ENCODE data around the gene ARSG. TPM values are rescaled to one million over a fixed set of nuclear protein-coding genes. Genes with fewer than 3 reads are reported as not detected.

Gene ARSG
- polyA plus RNA-seq, 1 donor from 2014 or later = 16.9 TPM

DNA sequence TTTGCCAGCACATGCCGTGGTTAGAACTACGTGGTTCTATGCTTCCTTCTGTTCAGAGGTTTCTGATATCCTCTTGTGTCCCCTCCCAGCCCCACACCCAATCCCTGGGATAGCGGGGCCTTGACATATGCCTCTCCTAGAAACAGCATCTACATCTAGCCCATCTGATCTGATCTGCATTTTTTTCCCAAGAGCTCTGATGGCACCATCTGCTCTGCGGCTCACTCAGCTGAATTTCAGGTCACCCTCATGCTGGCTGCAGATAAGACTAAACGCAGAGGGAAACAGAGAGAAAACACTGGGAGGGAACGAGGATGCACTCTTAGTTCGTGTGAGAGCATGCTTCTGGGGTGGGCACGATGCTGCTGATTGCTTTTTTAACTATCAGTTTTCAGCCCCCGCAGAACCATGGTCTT lies 155.3 kb downstream of the ARSG start:
- Histone ChIP-seq H3K4me2 (ENCODE audit: low read length) (no peak overlapping the region), H3K9ac (ENCODE audit: low read length) (no peak overlapping the region), H3K9me3 (ENCODE audit: low read length) (no peaks in the 10 kb centered on the region), H4K20me1 (ENCODE audit: insufficient read depth) (no peaks in the 10 kb centered on the region), H3K27me3 (ENCODE audit: insufficient read depth, low read depth, low read length) (no peaks in the 10 kb centered on the region), H3K9me2 (ENCODE audit: insufficient read depth, low read length) (no peaks in the 10 kb centered on the region), H3K36me3 (ENCODE audit: insufficient read depth, low read length) (no peaks in the 10 kb centered on the region), H3K79me2 (replicated peaks; ENCODE audit: insufficient read depth, low read length) (no peaks in the 10 kb centered on the region), H3F3A (ENCODE audit: insufficient read depth, low read length, poor library complexity, severe bottlenecking) (no peaks in the 10 kb centered on the region), H3K27ac (ENCODE audit: low read length) (no peak overlapping the region), H3K4me3 (ENCODE audit: low read length) (no peak overlapping the region), H2AFZ (ENCODE audit: low read depth, low read length) (no peak overlapping the region)
- TF ChIP-seq MXI1 (conservative IDR thresholded peaks at IDR 0.05; ENCODE audit: poor library complexity, severe bottlenecking) = no peak
- no peak for TF ChIP-seq EZH2 (IDR thresholded peaks at IDR 0.05; ENCODE audit: borderline replicate concordance, insufficient read depth, low read length, poor library complexity, severe bottlenecking)
- TF ChIP-seq, protein P1, sequence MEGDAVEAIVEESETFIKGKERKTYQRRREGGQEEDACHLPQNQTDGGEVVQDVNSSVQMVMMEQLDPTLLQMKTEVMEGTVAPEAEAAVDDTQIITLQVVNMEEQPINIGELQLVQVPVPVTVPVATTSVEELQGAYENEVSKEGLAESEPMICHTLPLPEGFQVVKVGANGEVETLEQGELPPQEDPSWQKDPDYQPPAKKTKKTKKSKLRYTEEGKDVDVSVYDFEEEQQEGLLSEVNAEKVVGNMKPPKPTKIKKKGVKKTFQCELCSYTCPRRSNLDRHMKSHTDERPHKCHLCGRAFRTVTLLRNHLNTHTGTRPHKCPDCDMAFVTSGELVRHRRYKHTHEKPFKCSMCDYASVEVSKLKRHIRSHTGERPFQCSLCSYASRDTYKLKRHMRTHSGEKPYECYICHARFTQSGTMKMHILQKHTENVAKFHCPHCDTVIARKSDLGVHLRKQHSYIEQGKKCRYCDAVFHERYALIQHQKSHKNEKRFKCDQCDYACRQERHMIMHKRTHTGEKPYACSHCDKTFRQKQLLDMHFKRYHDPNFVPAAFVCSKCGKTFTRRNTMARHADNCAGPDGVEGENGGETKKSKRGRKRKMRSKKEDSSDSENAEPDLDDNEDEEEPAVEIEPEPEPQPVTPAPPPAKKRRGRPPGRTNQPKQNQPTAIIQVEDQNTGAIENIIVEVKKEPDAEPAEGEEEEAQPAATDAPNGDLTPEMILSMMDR (IDR thresholded peaks at IDR 0.05; ENCODE audit: poor library complexity, severe bottlenecking) = no peak
- TF ChIP-seq POLR2AphosphoS5 (IDR thresholded peaks at IDR 0.05) = no peak
- TF ChIP-seq REST (IDR thresholded peaks at IDR 0.05; ENCODE audit: borderline replicate concordance) = no peak
- TF ChIP-seq RAD21 (conservative IDR thresholded peaks at IDR 0.05) = no peak
- TF ChIP-seq SMC3 (conservative IDR thresholded peaks at IDR 0.05; ENCODE audit: poor library complexity) = no peak
- no peak for TF ChIP-seq EP300 (conservative IDR thresholded peaks at IDR 0.05; ENCODE audit: poor library complexity, severe bottlenecking)
- no peak for TF ChIP-seq TAF1 (IDR thresholded peaks at IDR 0.05; ENCODE audit: low read depth)

GRCh38 chr17:68449021-68449739 lies 157.9 kb downstream of the ARSG start:
- H2AFZ ChIP-seq (ENCODE audit: low read depth, low read length) = no peak overlapping the region
- H3K27ac ChIP-seq (ENCODE audit: low read length) = no peak overlapping the region
- TF ChIP-seq EZH2 (IDR thresholded peaks at IDR 0.05; ENCODE audit: borderline replicate concordance, insufficient read depth, low read length, poor library complexity, severe bottlenecking) (no peak), SMC3 (conservative IDR thresholded peaks at IDR 0.05; ENCODE audit: poor library complexity) (no peak), MXI1 (conservative IDR thresholded peaks at IDR 0.05; ENCODE audit: poor library complexity, severe bottlenecking) (no peak), REST (IDR thresholded peaks at IDR 0.05; ENCODE audit: borderline replicate concordance) (no peak), EP300 (conservative IDR thresholded peaks at IDR 0.05; ENCODE audit: poor library complexity, severe bottlenecking) (no peak), TAF1 (IDR thresholded peaks at IDR 0.05; ENCODE audit: low read depth) (no peak), POLR2AphosphoS5 (IDR thresholded peaks at IDR 0.05) (no peak), RAD21 (conservative IDR thresholded peaks at IDR 0.05) (no peak)
- TF ChIP-seq, protein P1 (IDR thresholded peaks at IDR 0.05; ENCODE audit: poor library complexity, severe bottlenecking) = no peak

More at GRCh38 chr17:68449021-68449739, 157.9 kb downstream of the ARSG start:
- Histone ChIP-seq H3K27me3 (ENCODE audit: insufficient read depth, low read depth, low read length) (no peaks in the 10 kb centered on the region), H3F3A (ENCODE audit: insufficient read depth, low read length, poor library complexity, severe bottlenecking) (no peaks in the 10 kb centered on the region), H3K9me3 (ENCODE audit: low read length) (no peaks in the 10 kb centered on the region), H3K36me3 (ENCODE audit: insufficient read depth, low read length) (no peaks in the 10 kb centered on the region), H3K4me2 (ENCODE audit: low read length) (no peak overlapping the region), H3K79me2 (replicated peaks; ENCODE audit: insufficient read depth, low read length) (no peaks in the 10 kb centered on the region), H4K20me1 (ENCODE audit: insufficient read depth) (no peaks in the 10 kb centered on the region), H3K9me2 (ENCODE audit: insufficient read depth, low read length) (no peaks in the 10 kb centered on the region), H3K4me3 (ENCODE audit: low read length) (no peak overlapping the region), H3K9ac (ENCODE audit: low read length) (no peak overlapping the region)
